Suprapubic skin (tissue), 4 donors: ENCODE results near the gene ZNF35.

Source experiments
- CTCF ChIP-seq, 2 donors: fragments of 200-600 bp in 1 of 2; fragments of 450-650 bp in 1 of 2; sonication (generic) in 1 of 2; IDR thresholded peaks; one replicate each; pipeline ENCODE4 v1.5.1; 2016 to 2019; ENCODE audit warnings: antibody characterized with exemption in 2 of 2, mild to moderate bottlenecking in 1 of 2, moderate library complexity in 1 of 2
- EP300 ChIP-seq: sonication (generic); formaldehyde crosslinking; IDR thresholded peaks from one replicate; pipeline ENCODE4 v1.6.1; 2017; ENCODE audit warnings: antibody characterized with exemption
- POLR2AphosphoS5 ChIP-seq, 3 donors: sonication (generic); formaldehyde crosslinking; IDR thresholded peaks; one replicate each; pipeline ENCODE4 v1.6.1; 2017; ENCODE audit warnings: antibody characterized with exemption in 3 of 3

GRCh38 chr3:44601749-44602148 is 46.8 kb upstream of the ZNF35 start:
- TF ChIP-seq CTCF (IDR thresholded peaks at IDR 0.05) (no peak), EP300 (no peak), POLR2AphosphoS5 (IDR thresholded peaks at IDR 0.05) (no peak)
